GM19438 (cell line): ENCODE measurements around the gene PRUNE1.

Experiments
- ATAC-seq: cut with Tn5 transposase; IDR thresholded peaks from one replicate; pipeline ENCODE4 v1.9.1; 2021; ENCODE audit warnings: low read depth; ENCODE audit not compliant: unreplicated experiment

The PRUNE1 gene

GRCh38 chr1:150976879-150977694, 31.2 kb upstream of the PRUNE1 start:
- ATAC-seq = no peak

- no peak for ATAC-seq
Measured at GRCh38 chr1:150979092-150980056, 28.9 kb upstream of the PRUNE1 start.

GRCh38 chr1:150981177-150981804, 27.0 kb upstream of the PRUNE1 start:
- no peak for ATAC-seq

- ATAC-seq = no peak
Measured at GRCh38 chr1:150981805-150982712, 26.2 kb upstream of the PRUNE1 start, which contains the start of gene ANXA9. Gene ANXA9 (plus strand): TSS chr1:150982292. CDS start chr1:150983106, 814 bp downstream.

GRCh38 chr1:150985179-150985825, 22.9 kb upstream of the PRUNE1 start:
- ATAC-seq = no peak

- no peak for ATAC-seq
Measured at GRCh38 chr1:150987924-150988323, 20.3 kb upstream of the PRUNE1 start.

GRCh38 chr1:150992626-150993025, 15.6 kb upstream of the PRUNE1 start:
- no peak for ATAC-seq

- ATAC-seq = no peak
Measured at GRCh38 chr1:150994248-150994647, 14.0 kb upstream of the PRUNE1 start.

GRCh38 chr1:150995460-150995859, 12.8 kb upstream of the PRUNE1 start:
- no peak for ATAC-seq

GRCh38 chr1:150995896-150996295, 12.4 kb upstream of the PRUNE1 start:
- no peak for ATAC-seq

- ATAC-seq = no peak
Measured at GRCh38 chr1:150997126-150997872, 10.9 kb upstream of the PRUNE1 start.

- ATAC-seq = no peak
Measured at GRCh38 chr1:150997949-150998348, 10.3 kb upstream of the PRUNE1 start.

- no peak for ATAC-seq
Measured at GRCh38 chr1:150999051-150999674, 9.1 kb upstream of the PRUNE1 start.

- ATAC-seq = no peak
Measured at GRCh38 chr1:150999926-151000325, 8.3 kb upstream of the PRUNE1 start.

- no peak for ATAC-seq
Measured at GRCh38 chr1:151000408-151000807, 7.8 kb upstream of the PRUNE1 start.

GRCh38 chr1:151001602-151002001, 6.6 kb upstream of the PRUNE1 start:
- ATAC-seq = no peak

- ATAC-seq = no peak
Measured at GRCh38 chr1:151002051-151002450, 6.2 kb upstream of the PRUNE1 start.

- no peak for ATAC-seq
Measured at GRCh38 chr1:151002611-151003010, 5.6 kb upstream of the PRUNE1 start.
